ENCODE results near the gene STRA6.

Gene STRA6

GRCh38 chr15:74206801-74207281 lies 4.3 kb upstream of the STRA6 start:
- no peak for DNase-seq (ENCODE audit: low spot score)

- DNase-seq (ENCODE audit: low spot score) = no peak
Measured at GRCh38 chr15:74205582-74205947, 3.0 kb upstream of the STRA6 start.

- DNase-seq (ENCODE audit: low spot score) = no peak
Measured at GRCh38 chr15:74203914-74204431, 1.4 kb upstream of the STRA6 start.

GRCh38 chr15:74201710-74202420 lies 722 bp downstream of the STRA6 start:
- DNase-seq (ENCODE audit: low spot score) = no peak

GRCh38 chr15:74200871-74201419 lies 1.6 kb downstream of the STRA6 start:
- no peak for DNase-seq (ENCODE audit: low spot score)

- DNase-seq (ENCODE audit: low spot score) = peak; percentile 74
Measured at GRCh38 chr15:74200412-74200815, 2.2 kb downstream of the STRA6 start.

GRCh38 chr15:74199297-74199652 lies 3.3 kb downstream of the STRA6 start:
- DNase-seq (ENCODE audit: low spot score) = no peak

GRCh38 chr15:74197176-74197965 lies 5.2 kb downstream of the STRA6 start:
- no peak for DNase-seq (ENCODE audit: low spot score)

GRCh38 chr15:74196175-74196574 lies 6.4 kb downstream of the STRA6 start:
- peak; percentile 88 for DNase-seq (ENCODE audit: low spot score)

- no peak for DNase-seq (ENCODE audit: low spot score)
Measured at GRCh38 chr15:74194572-74195559, 7.7 kb downstream of the STRA6 start.

GRCh38 chr15:74193905-74194304 lies 8.7 kb downstream of the STRA6 start:
- no peak for DNase-seq (ENCODE audit: low spot score)

- DNase-seq (ENCODE audit: low spot score) = peak; percentile 76
Measured at GRCh38 chr15:74193299-74193718, 9.3 kb downstream of the STRA6 start.

- no peak for DNase-seq (ENCODE audit: low spot score)
Measured at GRCh38 chr15:74192751-74193150, 9.8 kb downstream of the STRA6 start.

GRCh38 chr15:74191798-74192197 lies 10.8 kb downstream of the STRA6 start:
- DNase-seq (ENCODE audit: low spot score) = no peak

GRCh38 chr15:74188216-74188615 lies 14.4 kb downstream of the STRA6 start:
- DNase-seq (ENCODE audit: low spot score) = no peak

GRCh38 chr15:74185710-74186348 lies 16.8 kb downstream of the STRA6 start:
- no peak for DNase-seq (ENCODE audit: low spot score)

GRCh38 chr15:74184582-74185091 lies 17.9 kb downstream of the STRA6 start:
- no peak for DNase-seq (ENCODE audit: low spot score)

GRCh38 chr15:74182131-74182530 lies 20.5 kb downstream of the STRA6 start:
- DNase-seq (ENCODE audit: low spot score) = no peak

- DNase-seq (ENCODE audit: low spot score) = no peak
Measured at GRCh38 chr15:74180881-74181602, 21.5 kb downstream of the STRA6 start.
